ENCODE data around the gene TBC1D19. TPM values are rescaled to one million over a fixed set of nuclear protein-coding genes. Genes with fewer than 3 reads are reported as not detected.
A peak's percentile ranks its signal among the peaks of the same experiment; 100 is the strongest.

TBC1D19 gene
- total and polyA plus RNA-seq, 9 of the 15 experiments (the other 6 are each of a cell fraction or from before 2014, with no cell fraction given), result 0.73 to 5.6 (median 3.7) TPM

- TF ChIP-seq ZNF282 (CRISPR knock-in tag; IDR thresholded peaks at IDR 0.05) (no peak), EP400 (IDR thresholded peaks at IDR 0.05) (no peak), ZNF121 (CRISPR knock-in tag; conservative IDR thresholded peaks at IDR 0.05) (no peak), BRF1 (IDR thresholded peaks at IDR 0.05; ENCODE audit: borderline replicate concordance, extremely low read depth, insufficient read length) (no peak), ZNF695 (CRISPR knock-in tag; IDR thresholded peaks at IDR 0.05) (no peak), HNRNPUL1 (IDR thresholded peaks at IDR 0.05; ENCODE audit: low read length) (no peak), POLR2AphosphoS5 (IDR thresholded peaks at IDR 0.05; ENCODE audit: control insufficient read depth, insufficient read depth, low read depth, low read length) (peak; percentile 81), RREB1 (CRISPR knock-in tag; IDR thresholded peaks at IDR 0.05) (no peak), RBM25 (IDR thresholded peaks at IDR 0.05; ENCODE audit: low read depth, low read length, severe bottlenecking) (no peak), SETDB1 (IDR thresholded peaks at IDR 0.05; ENCODE audit: low read length) (no peak), NFATC3 (IDR thresholded peaks at IDR 0.05) (peak; percentile 82), ZNF512 (tag; IDR thresholded peaks at IDR 0.05) (no peak), ESRRB (CRISPR knock-in tag; IDR thresholded peaks at IDR 0.05; ENCODE audit: borderline replicate concordance) (no peak), ZBTB26 (CRISPR knock-in tag; IDR thresholded peaks at IDR 0.05) (no peak), ZNF253 (CRISPR knock-in tag; conservative IDR thresholded peaks at IDR 0.05) (no peak), ZNF24 (IDR thresholded peaks at IDR 0.05) (no peak), SMARCC2 (IDR thresholded peaks at IDR 0.05; ENCODE audit: low read depth) (peak; percentile 89), POLR2B (IDR thresholded peaks at IDR 0.05; ENCODE audit: low read depth, partially characterized antibody) (no peak), TCF7 (IDR thresholded peaks at IDR 0.05; ENCODE audit: borderline replicate concordance) (no peak), IRF2 (CRISPR knock-in tag; IDR thresholded peaks at IDR 0.05) (no peak), DACH1 (IDR thresholded peaks at IDR 0.05; ENCODE audit: partially characterized antibody) (peak; percentile 38)
Measured at GRCh38 chr4:26782168-26782829, 198.4 kb downstream of the TBC1D19 start (continued).
